Activated CD8-positive, alpha-beta memory T cell treated with anti-CD3 and anti-CD28 coated beads, Interleukin-2, amount 50 U/mL, for 24 hours (primary cell): ENCODE results near the gene EIPR1.
"Not testable (repeated sequence)": the region's sequence is repeated elsewhere in the genome, so short reads cannot be mapped to it uniquely, and the experiment has no call there.

Experiments used
- DNase-seq: peaks from one replicate; pipeline ENCODE4 v3.0.0-alpha.2; 2020; ENCODE audit errors: extremely low read depth

EIPR1 gene

DNA sequence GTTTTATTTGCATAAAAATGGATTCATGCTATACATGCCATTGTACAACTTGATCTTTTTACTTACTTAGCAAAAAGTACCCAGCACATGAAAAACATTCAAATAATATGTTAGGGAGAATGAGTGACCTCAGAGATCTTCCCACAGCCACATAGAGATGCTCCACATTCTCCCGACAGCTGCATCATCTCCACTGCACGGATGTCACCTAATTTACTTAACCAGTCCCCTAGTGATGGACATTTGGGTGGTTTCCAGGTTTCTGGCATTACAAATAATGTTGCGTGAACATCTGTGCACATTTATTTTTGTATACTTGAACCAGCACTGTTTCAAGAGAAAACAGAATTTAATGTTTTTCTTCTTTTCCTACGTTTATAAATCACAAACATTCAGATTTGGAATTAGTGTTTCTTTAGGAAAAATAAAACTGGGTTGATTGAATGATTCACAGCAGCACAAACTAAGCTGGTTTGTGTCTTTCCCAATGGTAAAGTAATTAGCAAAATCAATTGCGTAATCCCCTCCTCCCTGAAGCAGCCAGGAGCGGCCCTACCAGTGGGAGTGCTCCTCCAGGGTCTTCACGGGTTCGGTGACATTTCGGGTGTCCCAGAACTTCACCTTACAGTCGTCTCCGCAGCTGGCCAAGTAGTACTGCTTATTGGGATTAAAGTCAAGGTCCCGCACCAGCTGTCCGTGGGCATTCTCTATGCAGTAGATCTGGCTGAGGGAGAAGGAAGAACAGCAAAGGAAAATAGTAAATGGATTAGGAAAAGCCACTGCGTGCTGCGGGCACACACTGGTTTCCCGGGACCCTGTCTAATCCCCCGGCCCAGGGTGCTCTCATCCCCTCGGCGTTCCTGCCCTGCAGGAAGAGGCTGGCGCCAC lies 183.9 kb downstream of the EIPR1 start:
- DNase-seq: no peak

DNA sequence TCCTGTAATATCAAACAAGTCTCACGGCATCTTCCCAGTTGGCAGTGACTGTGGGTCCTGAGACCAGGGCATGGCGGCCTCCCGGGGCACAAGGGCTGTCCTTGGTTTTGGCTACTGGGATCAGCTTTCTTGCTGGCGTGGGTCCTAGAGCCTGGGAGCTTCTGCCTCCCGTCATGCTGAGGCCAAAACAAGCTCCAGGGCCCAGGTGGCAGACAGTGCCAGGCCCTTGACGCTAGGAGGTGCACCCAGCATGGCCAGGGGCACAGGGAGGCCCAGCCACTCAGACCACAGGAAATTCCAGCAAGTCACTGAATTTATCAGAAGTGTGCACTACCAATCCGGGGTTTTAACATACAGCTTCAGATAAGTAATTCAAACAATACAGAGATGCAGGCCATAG lies 184.7 kb downstream of the EIPR1 start:
- DNase-seq: no peak

DNA sequence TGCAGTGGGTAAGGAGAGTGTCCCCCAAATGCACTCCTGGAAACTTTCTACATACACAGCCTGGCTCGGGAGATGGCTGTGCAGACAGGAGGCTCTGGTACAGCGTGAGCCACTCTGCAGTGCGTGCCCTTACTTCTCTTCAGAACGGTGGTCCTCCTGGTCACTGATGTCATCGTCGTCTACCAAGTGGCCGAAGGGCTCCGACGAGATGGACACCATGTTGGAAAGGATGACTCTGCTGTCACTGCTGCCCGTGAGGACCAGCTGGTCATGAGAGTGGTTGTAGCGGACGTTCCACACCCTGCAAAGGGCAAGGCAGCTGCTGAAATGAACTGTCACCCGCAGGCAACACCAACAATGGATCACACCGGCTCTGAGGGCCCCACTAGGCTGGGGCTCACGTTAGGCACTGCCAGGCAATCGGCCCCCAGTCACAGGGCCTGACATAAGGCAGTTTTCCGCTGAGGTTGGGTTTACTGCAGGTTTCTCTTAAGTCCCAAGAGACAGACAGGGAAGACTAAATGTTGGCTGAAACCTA lies 185.3 kb downstream of the EIPR1 start:
- DNase-seq: no peak

DNA sequence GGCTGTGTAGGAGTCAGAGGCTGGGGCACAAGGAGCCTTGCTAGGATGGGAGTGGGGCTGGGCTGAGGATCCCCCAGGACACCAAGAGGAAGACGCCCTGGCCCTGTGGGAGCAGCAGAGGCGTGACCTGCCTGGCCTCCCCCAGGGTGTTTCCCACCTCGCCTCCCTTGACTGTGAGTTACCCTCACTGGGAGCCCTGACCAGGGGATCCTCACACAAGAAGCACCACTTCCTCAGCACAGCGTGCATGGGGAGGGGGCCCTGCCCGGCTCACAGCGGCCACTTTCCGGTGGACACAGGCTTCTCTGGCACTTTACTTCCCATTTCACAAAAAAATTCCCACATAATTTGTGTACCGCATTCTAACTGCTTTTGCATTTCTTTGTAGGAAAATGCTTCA lies 187.7 kb downstream of the EIPR1 start:
- DNase-seq: no peak

DNA sequence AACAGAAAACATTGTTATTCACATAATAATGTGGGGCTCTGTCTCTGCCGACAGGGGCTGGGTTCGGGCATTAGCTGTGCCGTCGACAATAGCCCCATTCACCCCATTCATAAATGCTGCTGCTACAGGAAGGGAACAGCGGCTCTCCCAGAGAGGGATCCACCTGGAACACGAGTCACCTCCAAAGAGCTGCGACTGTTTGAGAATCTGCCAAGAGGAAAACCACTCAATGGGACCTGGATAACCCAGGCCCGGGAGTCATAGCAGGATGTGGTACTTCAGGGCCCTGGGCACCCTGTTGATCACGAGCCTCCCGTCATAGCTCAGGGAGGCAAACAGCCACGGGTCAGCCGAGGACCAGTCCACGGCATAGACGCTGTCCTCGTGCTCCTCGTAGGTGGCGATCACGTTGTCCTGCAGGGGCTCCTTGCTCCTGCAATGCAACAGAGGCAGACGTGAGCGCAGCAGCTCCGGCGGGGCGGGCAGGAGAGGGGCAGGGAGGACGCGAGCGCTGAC lies 188.5 kb downstream of the EIPR1 start:
- no peak for DNase-seq

DNA sequence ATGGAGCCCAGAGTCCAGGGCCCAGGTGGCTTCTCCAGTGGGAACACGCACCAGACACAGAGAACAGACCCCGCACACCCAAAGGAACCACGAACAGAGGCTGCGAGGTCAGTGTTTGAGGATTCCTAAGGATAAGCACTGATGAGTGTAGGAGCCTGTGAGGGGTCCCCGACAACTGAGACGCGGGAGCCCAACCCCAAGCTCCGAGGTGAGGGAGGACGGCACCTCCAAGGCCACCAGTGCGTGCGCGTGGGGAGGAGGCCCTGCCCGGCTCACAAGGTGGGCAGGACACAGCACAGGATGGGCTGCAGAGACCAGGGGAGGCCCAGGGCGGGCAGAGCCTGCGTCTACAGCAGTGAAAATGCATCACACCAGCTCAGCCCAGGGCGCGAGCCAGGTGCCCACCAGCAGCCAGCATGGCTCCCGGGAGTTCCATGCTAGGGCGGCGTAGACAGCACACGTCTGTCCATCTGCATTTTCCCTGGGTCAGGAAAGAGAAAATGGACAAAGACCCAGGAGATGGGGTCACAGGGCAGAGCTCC lies 189.1 kb downstream of the EIPR1 start:
- no peak for DNase-seq

DNA sequence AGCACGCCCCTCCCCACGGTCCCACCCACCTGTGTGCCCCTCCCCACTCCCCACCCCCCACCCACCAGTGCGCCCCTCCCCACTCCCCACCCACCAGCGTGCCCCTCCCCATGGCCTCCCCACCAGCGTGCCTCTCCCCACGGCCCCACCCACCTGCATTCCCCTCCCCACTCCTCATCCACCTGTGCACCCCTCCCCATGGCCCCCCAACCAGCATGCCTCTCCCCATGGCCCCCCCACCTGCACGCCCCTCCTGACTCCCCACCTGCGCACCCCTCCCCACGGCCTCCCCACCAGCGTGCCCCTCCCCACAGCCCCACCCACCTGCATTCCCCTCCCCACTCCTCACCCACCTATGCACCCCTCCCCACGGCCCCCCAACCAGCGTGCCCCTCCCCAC lies 190.2 kb downstream of the EIPR1 start:
- DNase-seq: no peak

DNA sequence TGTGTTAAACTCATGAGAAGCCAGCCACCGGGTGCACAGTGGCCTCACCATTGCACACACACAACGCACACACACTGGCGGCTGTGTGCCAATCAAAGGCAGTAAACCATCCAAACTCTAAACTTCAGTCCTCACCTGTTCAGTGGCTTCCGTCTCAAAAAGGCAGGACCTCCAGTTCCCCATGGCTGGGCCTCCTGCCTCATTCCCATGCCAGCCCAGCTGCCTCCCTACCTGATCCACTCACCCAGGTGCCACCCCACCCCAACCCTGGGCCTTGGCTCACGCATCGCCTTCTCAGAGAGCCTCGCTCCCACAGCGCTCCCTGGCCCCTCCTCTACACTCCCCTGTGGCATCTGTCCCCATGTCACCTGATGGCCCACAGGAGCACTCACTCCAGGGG lies 190.9 kb downstream of the EIPR1 start:
- DNase-seq: no peak

DNA sequence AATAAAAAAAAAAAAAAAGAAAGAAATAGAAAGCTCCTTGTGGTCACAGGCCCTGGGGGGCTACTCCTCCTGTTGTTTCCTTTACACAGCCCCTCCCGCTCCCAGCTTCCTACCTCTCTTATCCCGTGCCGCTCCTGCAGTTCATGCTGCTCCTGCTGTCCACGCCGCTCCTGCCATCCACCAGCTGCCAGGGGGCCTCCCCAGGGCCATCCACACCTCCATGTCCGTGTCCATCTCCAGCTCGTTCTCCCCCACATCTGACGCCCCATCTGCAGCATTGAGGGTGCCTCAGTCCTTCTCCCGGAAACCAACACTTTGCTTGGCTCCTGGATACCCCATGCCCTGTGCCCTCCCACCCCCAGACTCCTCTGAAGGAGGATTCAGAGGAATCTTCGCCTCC lies 191.7 kb downstream of the EIPR1 start:
- no peak for DNase-seq

DNA sequence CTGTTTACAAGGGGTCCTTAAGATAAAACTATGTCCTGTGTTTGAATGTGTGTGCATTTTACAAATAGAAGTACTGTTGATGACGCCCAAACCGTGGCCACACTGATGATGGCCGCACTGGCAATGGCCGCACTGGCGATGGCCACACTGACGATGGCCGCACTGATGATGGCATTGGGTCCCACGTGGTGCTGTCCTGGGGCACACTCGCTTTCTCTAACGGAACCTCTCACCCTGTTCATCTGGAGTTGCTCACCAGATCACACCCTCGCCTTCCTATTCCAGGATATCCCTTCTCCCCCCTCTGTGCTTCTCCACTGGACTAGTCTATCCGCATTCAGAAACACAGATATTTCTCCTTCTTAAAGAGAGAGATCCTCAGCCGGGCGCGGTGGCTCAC lies 192.4 kb downstream of the EIPR1 start:
- DNase-seq: no peak

DNA sequence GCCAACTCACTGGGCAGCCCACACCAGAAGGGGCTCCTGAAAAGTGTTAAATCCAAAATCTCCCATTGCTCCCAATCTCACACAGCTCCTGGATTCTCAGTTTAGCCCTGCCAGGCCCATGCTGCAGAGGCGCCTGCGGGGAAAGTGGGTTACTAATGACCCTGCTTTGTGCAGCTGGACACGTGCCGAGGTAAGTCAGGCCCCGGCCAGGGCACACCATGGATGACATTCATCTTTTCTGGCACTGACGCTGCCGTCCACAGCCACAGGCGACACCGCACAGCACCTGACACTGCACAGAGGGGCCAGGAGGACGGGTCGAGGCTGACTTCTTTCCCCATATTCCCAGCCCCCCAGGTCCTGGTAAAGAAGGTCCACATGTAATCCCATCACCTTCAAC lies 193.5 kb downstream of the EIPR1 start:
- DNase-seq: no peak

DNA sequence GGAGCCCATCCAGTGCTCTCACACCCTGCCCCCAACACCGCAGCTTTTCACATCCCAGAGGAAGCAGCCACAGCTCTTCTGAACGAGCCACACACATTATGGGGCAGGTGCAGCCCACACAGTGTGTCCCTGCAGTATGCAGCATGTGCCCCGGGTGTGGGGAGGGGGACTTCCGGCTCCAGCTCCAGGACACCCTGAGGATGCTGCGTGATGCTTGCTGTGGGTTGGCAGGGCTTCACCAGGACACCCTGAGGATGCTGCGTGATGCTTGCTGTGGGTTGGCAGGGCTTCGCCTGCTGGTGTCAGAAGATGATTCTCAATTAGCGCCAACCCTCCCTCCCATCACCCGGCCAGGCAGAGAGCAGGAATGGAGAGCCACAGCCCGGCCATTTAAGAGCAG lies 193.9 kb downstream of the EIPR1 start:
- no peak for DNase-seq

DNA sequence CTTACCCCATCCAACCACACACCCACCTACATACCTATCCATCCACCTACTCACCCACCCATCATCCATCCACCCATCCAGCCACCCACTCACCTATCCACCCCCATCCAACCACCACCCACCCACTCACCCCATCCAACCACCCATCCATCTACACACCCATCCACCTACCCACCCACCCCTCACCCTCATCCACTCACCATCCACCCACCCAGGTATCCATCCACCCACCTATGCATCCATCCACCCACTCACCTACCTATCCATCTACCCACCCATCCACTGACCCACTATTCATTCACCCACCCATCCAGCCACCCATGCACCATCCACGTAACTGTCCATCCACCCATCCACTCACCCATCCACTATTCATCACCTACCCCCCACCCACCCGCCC lies 194.8 kb downstream of the EIPR1 start:
- no peak for DNase-seq

DNA sequence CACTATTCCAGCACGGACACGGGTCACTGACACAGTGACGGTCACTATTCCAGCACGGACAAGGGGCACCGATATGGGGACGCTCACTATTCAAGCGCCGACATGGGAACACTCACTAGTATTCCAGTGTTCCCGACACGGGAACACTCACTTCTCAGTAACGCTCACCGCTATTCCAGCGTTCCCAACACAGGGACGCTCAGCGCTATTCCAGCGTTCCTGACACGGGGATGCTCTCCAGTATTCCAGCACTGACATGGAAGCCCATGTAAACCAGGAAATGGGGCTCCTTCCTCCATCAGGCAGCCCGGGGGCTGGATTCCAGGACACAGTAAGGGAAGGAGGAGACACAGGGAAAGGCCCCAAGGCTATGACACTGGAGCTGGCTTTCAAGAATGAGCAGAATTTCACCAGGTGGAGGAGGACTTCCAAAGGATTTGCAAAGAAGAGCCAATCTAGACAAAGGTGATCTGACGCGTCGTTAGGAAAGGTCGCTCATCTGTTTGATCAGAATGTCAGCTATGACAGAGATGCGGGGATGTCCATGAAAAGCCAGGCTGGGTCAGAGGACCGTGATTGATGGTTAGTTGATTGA lies 196.1 kb downstream of the EIPR1 start:
- DNase-seq: no peak

DNA sequence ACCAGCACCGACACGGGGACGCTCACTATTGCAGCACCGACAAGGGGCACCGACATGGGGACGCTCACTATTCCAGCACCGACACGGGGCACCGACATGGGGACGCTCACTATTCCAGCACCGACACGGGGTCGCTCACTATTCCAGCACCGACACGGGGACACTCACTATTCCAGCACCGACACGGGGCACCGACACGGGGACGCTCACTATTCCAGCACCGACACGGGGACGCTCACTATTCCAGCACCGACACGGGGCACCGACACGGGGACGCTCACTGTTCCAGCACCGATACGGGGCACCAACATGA lies 196.8 kb downstream of the EIPR1 start:
- DNase-seq: not testable (repeated sequence)

DNA sequence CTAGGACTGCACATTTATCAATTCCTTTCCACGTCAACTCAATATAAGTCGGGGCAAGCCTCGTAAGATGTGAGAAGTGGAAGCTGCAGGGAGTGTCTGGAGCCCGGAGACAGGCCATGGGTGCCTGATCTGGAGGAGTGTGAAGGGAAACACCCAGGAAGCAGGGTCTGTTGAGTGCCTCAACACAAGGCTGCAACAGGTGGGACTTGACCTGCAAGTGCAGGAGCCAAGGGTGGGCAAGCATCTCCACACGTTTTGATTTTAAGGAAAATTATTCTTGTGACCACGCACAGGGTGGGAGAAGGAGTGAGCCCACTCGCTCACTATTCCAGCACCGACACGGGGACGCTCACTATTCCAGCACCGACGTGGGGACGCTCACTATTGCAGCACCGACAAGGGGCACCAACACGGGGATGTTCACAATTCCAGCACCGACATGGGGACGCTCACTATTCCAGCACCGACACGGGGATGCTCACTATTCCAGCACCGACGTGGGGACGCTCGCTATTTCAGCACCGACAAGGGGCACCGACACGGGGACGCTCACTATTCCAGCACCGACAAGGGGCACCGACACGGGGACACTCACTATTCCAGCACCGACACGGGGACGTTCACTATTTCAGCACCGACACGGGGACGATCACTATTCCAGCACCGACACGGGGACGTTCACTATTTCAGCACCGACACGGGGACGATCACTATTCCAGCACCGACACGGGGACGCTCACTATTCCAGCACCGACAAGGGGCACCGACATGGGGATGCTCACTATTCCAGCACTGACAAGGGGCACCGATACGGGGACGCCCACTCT lies 197.3 kb downstream of the EIPR1 start:
- no peak for DNase-seq

DNA sequence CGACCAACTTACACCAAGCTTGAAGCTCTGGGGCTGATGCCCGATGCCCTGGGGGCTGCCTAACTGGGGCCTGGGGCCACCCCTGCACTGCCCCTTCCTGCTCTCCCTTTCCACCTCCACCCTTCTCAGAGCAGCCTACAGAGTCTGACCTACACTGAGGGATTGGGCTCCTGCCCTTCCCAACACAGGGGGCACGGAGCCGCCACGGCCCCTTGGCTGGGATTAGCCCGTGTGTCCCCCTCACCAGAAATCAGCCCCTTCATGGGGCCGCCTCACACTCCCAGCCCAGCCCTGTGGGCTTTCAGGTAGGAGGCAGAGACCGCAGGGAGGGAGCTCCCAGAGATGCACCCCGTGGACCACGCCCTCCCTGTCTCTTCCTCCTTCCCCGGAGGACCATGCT lies 198.0 kb downstream of the EIPR1 start:
- DNase-seq: no peak

DNA sequence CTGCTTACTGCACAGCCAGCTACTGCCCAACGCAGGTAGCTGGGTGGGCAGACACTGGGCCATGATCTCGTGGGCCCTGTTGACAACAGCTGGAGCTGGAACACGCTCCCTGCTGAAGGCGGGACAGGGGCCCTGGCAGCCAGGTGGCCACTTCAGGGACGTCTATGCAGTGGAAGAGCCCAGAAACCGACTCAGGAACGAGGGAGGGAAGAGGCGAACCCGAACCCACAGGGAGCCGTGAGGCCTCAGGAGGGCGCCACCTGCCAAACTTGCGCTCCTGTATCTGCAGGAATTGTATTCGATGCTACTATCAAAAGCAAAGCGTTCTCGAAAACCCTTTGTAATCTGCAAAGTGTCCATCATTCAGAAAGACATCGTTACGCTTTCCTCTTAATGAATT lies 198.4 kb downstream of the EIPR1 start:
- no peak for DNase-seq

DNA sequence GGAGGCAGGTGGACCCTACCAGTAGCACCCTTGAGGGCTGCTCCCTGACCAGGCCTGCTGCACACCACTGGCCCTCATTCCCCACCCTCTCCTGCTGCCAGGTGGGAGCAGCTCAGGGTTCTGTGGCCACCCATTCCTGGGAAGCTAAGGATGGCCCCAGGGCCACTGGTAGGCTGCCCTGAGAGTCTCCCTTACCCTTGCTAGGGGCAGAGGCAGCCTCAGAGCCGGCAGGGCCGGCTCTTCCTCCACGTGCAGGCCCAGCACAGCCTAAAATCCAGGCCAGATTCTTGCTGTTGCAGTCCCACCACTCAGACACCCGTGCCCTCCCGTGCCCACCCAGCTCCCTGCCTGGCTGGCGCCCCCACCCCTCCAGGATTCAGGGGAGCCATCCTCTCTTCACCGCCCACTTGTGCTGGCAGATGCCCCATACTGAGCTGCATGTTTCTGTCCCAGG lies 199.0 kb downstream of the EIPR1 start:
- DNase-seq: no peak

DNA sequence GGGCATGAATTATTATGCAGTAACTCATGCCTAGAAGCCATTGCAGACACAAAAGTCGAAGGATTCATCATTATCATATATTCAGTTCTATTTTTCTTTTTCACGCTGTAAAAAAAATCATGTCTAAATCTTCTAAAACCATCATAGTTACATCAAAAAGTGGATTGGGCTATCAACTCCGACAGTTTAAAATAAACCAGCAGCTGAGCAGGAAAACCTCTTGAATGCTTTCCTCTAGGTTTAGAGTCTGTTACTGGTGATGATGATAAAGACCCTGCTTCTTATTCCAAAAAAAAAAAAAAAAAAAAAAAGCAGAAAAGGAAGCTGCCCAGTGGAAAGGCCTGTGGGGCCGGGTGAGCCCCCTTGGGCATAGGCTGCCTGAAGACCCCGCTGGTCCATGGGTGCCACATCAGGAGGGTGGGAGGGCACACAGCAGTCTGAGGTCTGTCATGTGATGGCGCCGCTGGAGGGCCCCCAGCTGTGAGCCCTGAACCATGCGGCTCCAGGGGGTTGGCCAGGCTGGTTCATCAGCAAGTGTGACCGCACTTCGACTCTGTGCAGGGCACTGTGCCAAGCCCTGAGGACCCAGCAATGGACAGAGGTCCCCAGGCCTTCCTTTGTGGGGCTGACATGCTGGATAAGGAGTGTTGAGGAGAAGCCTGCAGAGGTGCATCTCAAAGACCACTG lies 199.6 kb downstream of the EIPR1 start:
- DNase-seq: no peak

DNA sequence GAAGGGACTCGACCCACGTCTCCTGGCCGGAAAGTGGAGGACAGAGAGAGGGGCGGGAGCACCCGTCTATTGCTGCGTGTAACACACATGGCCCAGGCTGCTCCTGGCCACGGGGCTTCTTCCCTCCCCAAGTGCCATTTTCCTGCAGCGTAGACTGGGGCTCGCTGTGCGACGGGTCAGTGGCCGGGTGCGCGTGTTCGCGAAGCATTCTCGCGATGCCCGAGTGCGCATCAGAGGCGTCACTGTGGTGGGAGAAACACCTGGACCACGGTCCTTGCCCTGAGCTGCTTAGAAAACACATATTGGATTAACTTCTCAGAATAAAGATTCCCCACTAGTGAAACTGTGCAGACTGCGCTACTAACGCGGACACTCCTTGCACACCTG lies 200.8 kb downstream of the EIPR1 start:
- DNase-seq: no peak
